ENCODE measurements around the gene ZNF462. TPM values are rescaled to one million over a fixed set of nuclear protein-coding genes. Genes with fewer than 3 reads are reported as not detected.
"Not testable (repeated sequence)": the region's sequence is repeated elsewhere in the genome, so short reads cannot be mapped to it uniquely, and the experiment has no call there.

The ZNF462 gene
- total RNA-seq, 2 experiments from 2014 or later = not detected

DNA sequence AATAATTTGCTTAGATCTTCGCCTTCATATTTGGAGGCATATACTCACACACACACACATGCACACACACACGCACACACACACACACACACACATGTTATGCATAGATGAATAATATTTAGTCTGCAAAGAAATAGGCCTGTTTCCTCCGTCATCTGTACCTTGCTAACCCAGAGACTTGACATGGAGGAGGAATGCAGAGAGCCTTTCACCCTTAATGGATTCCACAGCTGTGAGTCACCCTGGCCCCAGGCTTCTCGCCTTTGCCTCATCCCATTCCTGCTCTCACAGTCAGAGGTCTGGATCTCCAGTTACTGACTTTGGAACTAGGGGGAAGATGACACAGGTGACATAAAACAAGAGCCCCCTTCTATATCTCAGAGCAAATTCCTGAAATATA is 29.7 kb downstream of the ZNF462 start:
- no peak overlapping the region for H3K27ac Mint-ChIP-seq
- H3K4me3 Mint-ChIP-seq = no peak overlapping the region
- H3K36me3 Mint-ChIP-seq (ENCODE audit: low read depth) = no peaks in the 10 kb centered on the region
- intact Hi-C loops (cut with micrococcal nuclease) = no loop called here
- DNase-seq (no peak), ATAC-seq (no peak)
- ChIA-PET CTCF (no interaction called here), POLR2A (no interaction called here)
- H3K27me3 Mint-ChIP-seq = no peaks in the 10 kb centered on the region
- H3K4me1 Mint-ChIP-seq (ENCODE audit: low read depth) = no peaks in the 10 kb centered on the region
- TF ChIP-seq, protein P1, sequence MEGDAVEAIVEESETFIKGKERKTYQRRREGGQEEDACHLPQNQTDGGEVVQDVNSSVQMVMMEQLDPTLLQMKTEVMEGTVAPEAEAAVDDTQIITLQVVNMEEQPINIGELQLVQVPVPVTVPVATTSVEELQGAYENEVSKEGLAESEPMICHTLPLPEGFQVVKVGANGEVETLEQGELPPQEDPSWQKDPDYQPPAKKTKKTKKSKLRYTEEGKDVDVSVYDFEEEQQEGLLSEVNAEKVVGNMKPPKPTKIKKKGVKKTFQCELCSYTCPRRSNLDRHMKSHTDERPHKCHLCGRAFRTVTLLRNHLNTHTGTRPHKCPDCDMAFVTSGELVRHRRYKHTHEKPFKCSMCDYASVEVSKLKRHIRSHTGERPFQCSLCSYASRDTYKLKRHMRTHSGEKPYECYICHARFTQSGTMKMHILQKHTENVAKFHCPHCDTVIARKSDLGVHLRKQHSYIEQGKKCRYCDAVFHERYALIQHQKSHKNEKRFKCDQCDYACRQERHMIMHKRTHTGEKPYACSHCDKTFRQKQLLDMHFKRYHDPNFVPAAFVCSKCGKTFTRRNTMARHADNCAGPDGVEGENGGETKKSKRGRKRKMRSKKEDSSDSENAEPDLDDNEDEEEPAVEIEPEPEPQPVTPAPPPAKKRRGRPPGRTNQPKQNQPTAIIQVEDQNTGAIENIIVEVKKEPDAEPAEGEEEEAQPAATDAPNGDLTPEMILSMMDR (IDR thresholded peaks at IDR 0.05) = no peak
- no peaks in the 10 kb centered on the region for H3K9me3 Mint-ChIP-seq

DNA sequence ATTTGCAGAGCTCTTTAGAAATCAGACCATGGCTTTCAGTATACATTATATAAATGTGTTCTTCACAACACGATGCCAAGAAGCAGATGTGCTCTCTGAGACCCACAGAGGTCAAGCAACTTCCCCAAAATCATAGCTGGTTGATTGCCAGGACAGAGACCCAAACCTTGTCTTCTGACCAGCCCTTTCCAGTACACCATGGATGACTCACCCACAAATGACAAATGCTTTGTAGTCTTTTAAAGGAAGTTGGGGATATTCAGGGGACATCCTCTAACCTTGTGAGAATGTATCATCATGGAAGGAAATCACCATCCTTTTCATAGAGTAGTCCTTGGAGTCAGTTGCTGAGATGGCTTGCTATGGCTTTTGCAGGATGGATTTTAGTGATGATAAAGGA is 30.1 kb downstream of the ZNF462 start:
- no peaks in the 10 kb centered on the region for H3K36me3 Mint-ChIP-seq (ENCODE audit: low read depth)
- H3K27me3 Mint-ChIP-seq = no peaks in the 10 kb centered on the region
- no peaks in the 10 kb centered on the region for H3K4me1 Mint-ChIP-seq (ENCODE audit: low read depth)
- DNase-seq (no peak), ATAC-seq (no peak)
- no peaks in the 10 kb centered on the region for H3K9me3 Mint-ChIP-seq
- H3K4me3 Mint-ChIP-seq = no peak overlapping the region
- H3K27ac Mint-ChIP-seq = no peak overlapping the region
- CTCF ChIA-PET = no interaction called here
- intact Hi-C loops (cut with micrococcal nuclease) = no loop called here
- TF ChIP-seq, protein P1 (IDR thresholded peaks at IDR 0.05) = no peak
- POLR2A ChIA-PET = no interaction called here

DNA sequence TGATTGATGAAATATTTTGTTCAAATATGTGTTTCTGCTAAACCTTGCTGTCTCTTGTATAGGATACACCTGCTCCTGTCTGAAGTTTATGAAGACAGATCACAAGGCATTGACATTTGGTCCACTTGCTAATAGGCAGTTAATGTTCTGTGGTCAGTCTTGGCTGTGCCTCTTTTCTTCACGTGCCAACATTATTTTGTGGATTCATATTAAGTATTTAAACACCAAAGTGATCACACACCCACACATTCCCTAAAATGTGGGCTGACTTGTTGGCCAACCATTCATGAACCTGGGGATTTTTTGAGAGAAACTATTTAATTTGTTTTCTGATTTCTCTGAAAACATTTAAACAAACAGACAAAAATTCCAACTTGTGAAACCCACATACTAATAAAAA is 33.7 kb downstream of the ZNF462 start:
- ChIA-PET POLR2A (no interaction called here), CTCF (no interaction called here)
- TF ChIP-seq, protein P1 (IDR thresholded peaks at IDR 0.05) = no peak
- no peak overlapping the region for H3K4me3 Mint-ChIP-seq
- peaks cover 3% of the 10 kb centered on the region for H3K9me3 Mint-ChIP-seq
- no peak for ATAC-seq
- H3K4me1 Mint-ChIP-seq (ENCODE audit: low read depth) = no peaks in the 10 kb centered on the region
- intact Hi-C loops (cut with micrococcal nuclease) = no loop called here
- no peak for DNase-seq
- no peaks in the 10 kb centered on the region for H3K36me3 Mint-ChIP-seq (ENCODE audit: low read depth)
- H3K27me3 Mint-ChIP-seq = no peaks in the 10 kb centered on the region
- no peak overlapping the region for H3K27ac Mint-ChIP-seq

DNA sequence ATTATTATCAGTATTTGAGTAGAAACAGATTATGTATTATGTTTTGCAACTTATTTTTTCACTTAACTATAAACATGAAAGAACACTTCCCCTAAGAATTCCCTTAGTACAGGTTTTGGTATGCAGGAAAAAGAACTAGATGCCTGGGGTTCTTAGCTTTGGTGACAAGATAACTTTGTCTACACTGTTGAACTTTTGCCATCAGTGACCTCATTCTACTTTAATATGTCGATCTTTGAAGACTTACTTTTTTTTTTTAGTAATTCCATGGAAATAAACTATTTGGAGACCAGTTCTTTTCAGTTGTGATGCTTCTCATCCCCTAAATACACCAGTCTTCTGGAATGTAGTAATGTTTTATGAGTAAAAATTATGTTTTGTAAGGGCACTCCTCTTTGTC is 34.3 kb downstream of the ZNF462 start:
- POLR2A ChIA-PET = no interaction called here
- intact Hi-C loops (cut with micrococcal nuclease) = no loop called here
- CTCF ChIA-PET = no interaction called here
- no peak overlapping the region for H3K4me3 Mint-ChIP-seq
- ATAC-seq = no peak
- peaks cover 3% of the 10 kb centered on the region for H3K9me3 Mint-ChIP-seq
- no peaks in the 10 kb centered on the region for H3K36me3 Mint-ChIP-seq (ENCODE audit: low read depth)
- H3K27ac Mint-ChIP-seq = no peak overlapping the region
- TF ChIP-seq, protein P1 (IDR thresholded peaks at IDR 0.05) = no peak
- no peaks in the 10 kb centered on the region for H3K4me1 Mint-ChIP-seq (ENCODE audit: low read depth)
- DNase-seq = no peak
- H3K27me3 Mint-ChIP-seq = no peaks in the 10 kb centered on the region

DNA sequence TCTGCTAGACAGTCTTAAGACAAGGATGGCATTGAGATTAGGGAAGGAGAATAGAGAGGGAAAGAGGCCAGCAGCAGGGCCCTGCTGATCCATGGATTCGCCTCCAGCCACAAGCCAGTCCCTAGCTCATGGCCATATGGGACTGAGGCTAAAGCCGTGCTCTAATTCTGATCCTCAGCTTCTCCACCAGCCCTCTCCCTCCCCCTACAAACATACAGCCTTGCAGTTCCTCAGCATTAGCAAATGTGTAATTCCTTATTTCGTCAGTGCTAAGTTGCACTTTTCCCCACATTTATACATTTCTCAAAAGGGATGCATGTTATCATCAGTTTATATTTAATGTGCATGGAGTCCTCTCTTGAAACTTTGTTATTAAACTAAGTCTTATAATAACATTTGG is 34.8 kb downstream of the ZNF462 start:
- intact Hi-C loops (cut with micrococcal nuclease) = no loop called here
- no peaks in the 10 kb centered on the region for H3K4me1 Mint-ChIP-seq (ENCODE audit: low read depth)
- peaks cover 5% of the 10 kb centered on the region for H3K9me3 Mint-ChIP-seq
- no peak overlapping the region for H3K27ac Mint-ChIP-seq
- ATAC-seq (no peak), DNase-seq (no peak)
- ChIA-PET CTCF (no interaction called here), POLR2A (no interaction called here)
- no peaks in the 10 kb centered on the region for H3K36me3 Mint-ChIP-seq (ENCODE audit: low read depth)
- no peak overlapping the region for H3K4me3 Mint-ChIP-seq
- TF ChIP-seq, protein P1 (IDR thresholded peaks at IDR 0.05) = no peak
- H3K27me3 Mint-ChIP-seq = no peaks in the 10 kb centered on the region

DNA sequence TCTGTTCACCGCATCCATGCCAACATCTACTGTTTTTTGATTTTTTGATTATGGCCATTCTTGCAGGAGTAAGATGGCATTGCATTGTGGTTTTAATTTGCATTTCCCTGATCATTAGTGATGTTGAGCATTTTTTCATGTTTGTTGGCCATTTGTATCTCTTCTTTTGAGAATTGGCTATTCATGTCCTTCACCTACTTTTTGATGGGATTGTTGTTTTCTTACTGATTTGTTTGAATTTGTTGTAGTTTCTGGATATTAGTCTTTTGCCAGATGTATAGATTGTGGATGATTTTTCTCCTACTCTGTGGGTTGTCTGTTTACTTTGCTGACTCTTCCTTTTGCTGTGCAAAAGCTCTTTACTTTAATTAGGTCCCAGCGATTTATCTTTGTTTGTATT is 37.6 kb downstream of the ZNF462 start:
- H3K9me3 Mint-ChIP-seq; H3K27ac Mint-ChIP-seq; H3K4me1 Mint-ChIP-seq (ENCODE audit: low read depth); ATAC-seq; intact Hi-C loops (cut with micrococcal nuclease); H3K27me3 Mint-ChIP-seq; DNase-seq; H3K4me3 Mint-ChIP-seq; H3K36me3 Mint-ChIP-seq (ENCODE audit: low read depth); CTCF ChIA-PET; POLR2A ChIA-PET: not testable (repeated sequence)
